HepG2 (cell line): ENCODE results near the gene SCAI. TPM values are rescaled to one million over a fixed set of nuclear protein-coding genes. Genes with fewer than 3 reads are reported as not detected.
"Not testable (repeated sequence)": the region's sequence is repeated elsewhere in the genome, so short reads cannot be mapped to it uniquely, and the experiment has no call there.

ENCODE experiments used
- ATAC-seq: fragments of 200-7000 bp; cut with Tn5 transposase; 3 replicates; pipeline ENCODE4 v1.9.1; 2020; ENCODE audit warnings: mild to moderate bottlenecking, moderate library complexity
- BruUV-seq: library from RNA; stranded (reverse); fragments of 400-500 nt; replicated peaks from 2 replicates; lab custom pipeline; 2021; lab: Mats Ljungman, UMichigan
- CTCF ChIA-PET: fragments of 300-600 bp; formaldehyde crosslinking; extraction: SDS; loops from one replicate; lab custom pipeline; 2021; ENCODE audit warnings: low total read pairs, inconsistent platforms, low intra/inter-chr PET ratio; lab: Yijun Ruan, JAX
- POLR2A ChIA-PET: fragments of 350-600 bp; sonication (Branson Sonifier 250); formaldehyde crosslinking; loops from one replicate; lab custom pipeline; 2020; ENCODE audit warnings: antibody characterized with exemption, inconsistent platforms; lab: Yijun Ruan, JAX
- DNase-seq: peaks from one replicate; pipeline ENCODE4 v3.0.0-alpha.2; 2015; ENCODE audit warnings: low spot score
- FAIRE-seq: peaks from 3 replicates; lab custom pipeline; 2011; peaks lifted over from hg19 to GRCh38; lab: Jason Lieb, UNC
- H2AFZ ChIP-seq: one replicate; pipeline ENCODE4 v1.6.1; 2011; ENCODE audit warnings: low read length, inconsistent platforms
- H3K27ac ChIP-seq: fragments of 300-600 bp; 3 replicates; pipeline ENCODE4 v1.8.0; 2011; ENCODE audit warnings: mixed run types, mild to moderate bottlenecking, mixed read lengths, low read length, inconsistent platforms; ENCODE audit not compliant: insufficient read depth; ENCODE audit errors: extremely low read length
- H3K27me3 ChIP-seq, 2 experiments: fragments of 200-600 bp in 1 of 2; 2 replicates in 1 of 2; 3 replicates in 1 of 2; pipeline versions ENCODE4 v1.6.0 to v1.8.0; 2011; ENCODE audit warnings: low read length in 2 of 2, mild to moderate bottlenecking in 2 of 2, moderate library complexity in 2 of 2, inconsistent platforms in 1 of 2; ENCODE audit not compliant: insufficient read depth in 2 of 2, control insufficient read depth in 1 of 2
- H3K36me3 ChIP-seq, 2 experiments: fragments of 200-600 bp in 1 of 2; replicated peaks in 1 of 2; 2 replicates in 1 of 2; 3 replicates in 1 of 2; pipeline versions ENCODE4 v1.5.1 to v1.8.0; 2011; ENCODE audit warnings: low read length in 2 of 2, inconsistent platforms in 1 of 2; ENCODE audit not compliant: insufficient read depth in 2 of 2, control insufficient read depth in 1 of 2
- H3K4me1 ChIP-seq: 2 replicates; pipeline ENCODE4 v1.5.1; 2012; ENCODE audit warnings: low read length, inconsistent platforms; ENCODE audit not compliant: insufficient read depth
- H3K4me2 ChIP-seq: 2 replicates; pipeline ENCODE4 v1.6.0; 2011; ENCODE audit warnings: low read depth, low read length, inconsistent platforms
- H3K4me3 ChIP-seq, 3 experiments: fragments of 200-600 bp in 1 of 3; sonication (generic), shearing (Covaris generic) in 1 of 3; replicated peaks in 1 of 3; 2 replicates each; pipeline ENCODE4 v1.5.1; 2011 to 2016; ENCODE audit warnings: low read length in 3 of 3, inconsistent platforms in 2 of 3, low read depth in 2 of 3, mild to moderate bottlenecking in 2 of 3, control low read depth in 1 of 3, mixed read lengths in 1 of 3; ENCODE audit not compliant: insufficient read depth in 1 of 3
- H3K79me2 ChIP-seq: one replicate; pipeline ENCODE4 v1.6.1; 2011; ENCODE audit warnings: low read length, inconsistent platforms; ENCODE audit not compliant: insufficient read depth
- H3K9ac ChIP-seq: 2 replicates; pipeline ENCODE4 v1.6.0; 2011; ENCODE audit warnings: mild to moderate bottlenecking, low read depth, low read length, inconsistent platforms; ENCODE audit not compliant: insufficient read depth
- H3K9me3 ChIP-seq: 2 replicates; pipeline ENCODE4 v1.5.1; 2012; ENCODE audit warnings: mild to moderate bottlenecking, low read length
- H4K20me1 ChIP-seq: 2 replicates; pipeline ENCODE4 v1.6.0; 2011; ENCODE audit warnings: inconsistent platforms, mild to moderate bottlenecking, low read length, moderate library complexity; ENCODE audit not compliant: insufficient read depth
- AHDC1 ChIP-seq: sonication (generic); formaldehyde crosslinking; IDR thresholded peaks from 2 replicates; pipeline ENCODE4 v1.5.1; 2020; ENCODE audit warnings: mild to moderate bottlenecking, missing genetic modification reagents, borderline replicate concordance
- FOXK2 ChIP-seq: fragments of 450-650 bp; IDR thresholded peaks from 2 replicates; pipeline ENCODE4 v1.6.1; 2016
- MTF2 ChIP-seq: sonication (generic); formaldehyde crosslinking; IDR thresholded peaks from 2 replicates; pipeline ENCODE4 v1.5.0; 2020; ENCODE audit warnings: missing genetic modification reagents, borderline replicate concordance
- RCOR2 ChIP-seq: IDR thresholded peaks from 2 replicates; pipeline ENCODE4 v1.6.1; 2016; ENCODE audit warnings: missing biosample characterization, missing genetic modification reagents
- SALL2 ChIP-seq: sonication (generic); formaldehyde crosslinking; IDR thresholded peaks from 2 replicates; pipeline ENCODE4 v1.8.1; 2023; ENCODE audit warnings: mild to moderate bottlenecking, missing genetic modification reagents, inconsistent platforms
- ZBTB37 ChIP-seq: sonication (generic); formaldehyde crosslinking; IDR thresholded peaks from 2 replicates; pipeline ENCODE4 v1.4.0; 2020; ENCODE audit warnings: mild to moderate bottlenecking, missing genetic modification reagents
- ZFP36 ChIP-seq: fragments of 150-350 bp; IDR thresholded peaks from 2 replicates; pipeline ENCODE4 v1.6.1; 2018; ENCODE audit warnings: borderline replicate concordance, low read length, low read depth; ENCODE audit not compliant: partially characterized antibody
- ZMYM3 ChIP-seq: sonication (generic); formaldehyde crosslinking; IDR thresholded peaks from 2 replicates; pipeline ENCODE4 v1.5.1; 2020; ENCODE audit warnings: mild to moderate bottlenecking, missing genetic modification reagents
- ZNF143 ChIP-seq: sonication (generic); formaldehyde crosslinking; IDR thresholded peaks from 2 replicates; pipeline ENCODE4 v1.4.0; 2020; ENCODE audit warnings: missing genetic modification reagents
- ZNF274 ChIP-seq: sonication (generic); formaldehyde crosslinking; IDR thresholded peaks from 2 replicates; pipeline ENCODE4 v1.5.1; 2020; ENCODE audit warnings: mild to moderate bottlenecking, missing genetic modification reagents
- ZNF317 ChIP-seq: sonication (generic); formaldehyde crosslinking; IDR thresholded peaks from 2 replicates; pipeline ENCODE4 v1.5.0; 2020; ENCODE audit warnings: mild to moderate bottlenecking, missing genetic modification reagents
- ZNF362 ChIP-seq: sonication (generic); formaldehyde crosslinking; IDR thresholded peaks from 2 replicates; pipeline ENCODE4 v1.4.0; 2020; ENCODE audit warnings: missing genetic modification reagents, mild to moderate bottlenecking, borderline replicate concordance
- ZNF44 ChIP-seq: sonication (generic); formaldehyde crosslinking; IDR thresholded peaks from 2 replicates; pipeline ENCODE4 v1.5.1; 2020; ENCODE audit warnings: mild to moderate bottlenecking, missing genetic modification reagents
- ZNF468 ChIP-seq: sonication (generic); formaldehyde crosslinking; IDR thresholded peaks from 2 replicates; pipeline ENCODE4 v1.8.0; 2022; ENCODE audit warnings: mild to moderate bottlenecking, moderate library complexity, missing genetic modification reagents
- ZNF75D ChIP-seq: sonication (generic); formaldehyde crosslinking; IDR thresholded peaks from 2 replicates; pipeline ENCODE4 v1.8.1; 2023; ENCODE audit warnings: missing genetic modification reagents, mild to moderate bottlenecking, borderline replicate concordance
- ZNF772 ChIP-seq: sonication (generic); formaldehyde crosslinking; IDR thresholded peaks from 2 replicates; pipeline ENCODE4 v1.5.0; 2020; ENCODE audit warnings: mild to moderate bottlenecking, missing genetic modification reagents
- WGBS: methylation state at CpG from one replicate; pipeline ENCODE4 v1.1.6; 2017; ENCODE audit warnings: low lambda C conversion rate; 5-methylcytosine and 5-hydroxymethylcytosine counted together
- in situ Hi-C: cut with HindIII; loops from 2 replicates; pipeline ENCODE4 v1.10.0; 2017; ENCODE audit warnings: low pct_unique_long_range_greater_than_20kb; ENCODE audit not compliant: extremely low pct_ligation_motif_present
- intact Hi-C: fragments of 100-400 bp; cut with micrococcal nuclease; formaldehyde crosslinking; loops from one replicate; pipeline ENCODE4 v1.10.0; 2022; ENCODE audit not compliant: unreplicated experiment
- polyA plus RNA-seq, 8 experiments: library from polyadenylated mRNA; depleted of rRNA in 3 of 8; stranded (reverse) in 7 of 8; unstranded in 1 of 8; fragments of >200 nt; fragmentation: Illumina TruSeq in 4 of 8; extraction: Trizol in 4 of 8; gene quantifications; 2 replicates each; pipeline versions ENCODE4 v1.2.1 to v1.2.3, GENCODE V29; 2011 to 2016; ENCODE audit warnings: low read depth in 4 of 8, missing spikeins in 1 of 8, mixed read lengths in 1 of 8; ENCODE audit not compliant: insufficient read depth in 1 of 8
- total RNA-seq, 5 experiments: library from RNA; depleted of rRNA; stranded (reverse); fragments of >200 nt; fragmentation: Illumina TruSeq; extraction: Trizol; gene quantifications; 2 replicates each; pipeline ENCODE4 v1.2.3, GENCODE V29; 2016; ENCODE audit warnings: low read depth in 1 of 5

Gene SCAI
- total and polyA plus RNA-seq, 2 of the 13 experiments (the other 11 are each of a cell fraction or from before 2014, with no cell fraction given), result 4.4 to 8.4 TPM

GRCh38 chr9:125110464-125110863 lies 32.9 kb downstream of the SCAI start (continued):
- TF ChIP-seq ZBTB37 (CRISPR knock-in tag), result no peak
- no peak for TF ChIP-seq ZMYM3 (CRISPR knock-in tag)
- no peak for TF ChIP-seq ZNF44 (CRISPR knock-in tag)
- TF ChIP-seq RCOR2 (CRISPR knock-in tag), result no peak
- no peak for TF ChIP-seq ZFP36
- TF ChIP-seq ZNF75D (CRISPR knock-in tag), result no peak
- no peak for TF ChIP-seq ZNF317 (CRISPR knock-in tag)
- no peak for TF ChIP-seq ZNF772 (CRISPR knock-in tag)
- no peak for TF ChIP-seq AHDC1
- TF ChIP-seq FOXK2, result no peak
- TF ChIP-seq MTF2 (CRISPR knock-in tag), result no peak
- no peak for TF ChIP-seq ZNF362 (CRISPR knock-in tag)
- TF ChIP-seq ZNF274, result no peak
- TF ChIP-seq ZNF468 (CRISPR knock-in tag), result no peak
- TF ChIP-seq ZNF143 (CRISPR knock-in tag), result no peak
- no peak for TF ChIP-seq SALL2
- TF ChIP-seq, all 625 proteins: peak for 0

- FAIRE-seq, H2AFZ ChIP-seq, H3K27me3 ChIP-seq, in situ Hi-C loops, BruUV-seq, H3K27ac ChIP-seq, CTCF ChIA-PET, H3K4me3 ChIP-seq, H3K36me3 ChIP-seq, ATAC-seq, intact Hi-C loops, H3K9me3 ChIP-seq, H3K9ac ChIP-seq, H3K79me2 ChIP-seq, H3K4me1 ChIP-seq, H3K4me2 ChIP-seq, DNase-seq, H4K20me1 ChIP-seq, POLR2A ChIA-PET: not testable (repeated sequence)
- WGBS, result 99% methylated on average over 15 of the region's 33 CpGs
These were observed 34.8 kb downstream of the SCAI start for GRCh38 chr9:125108541-125108940.
